GM18868 (cell line): ENCODE results near the gene SETBP1.

Experiments used
- ATAC-seq: cut with Tn5 transposase; IDR thresholded peaks from one replicate; pipeline ENCODE4 v1.9.1; 2021; ENCODE audit warnings: mild to moderate bottlenecking, moderate library complexity; ENCODE audit not compliant: unreplicated experiment

The SETBP1 gene

GRCh38 chr18:45100321-45101105 is 419.8 kb downstream of the SETBP1 start:
- ATAC-seq: no peak

GRCh38 chr18:45102126-45102525 is 421.4 kb downstream of the SETBP1 start:
- ATAC-seq: no peak

- ATAC-seq: peak; percentile 22
These were observed 422.2 kb downstream of the SETBP1 start for GRCh38 chr18:45102863-45103262.

DNA sequence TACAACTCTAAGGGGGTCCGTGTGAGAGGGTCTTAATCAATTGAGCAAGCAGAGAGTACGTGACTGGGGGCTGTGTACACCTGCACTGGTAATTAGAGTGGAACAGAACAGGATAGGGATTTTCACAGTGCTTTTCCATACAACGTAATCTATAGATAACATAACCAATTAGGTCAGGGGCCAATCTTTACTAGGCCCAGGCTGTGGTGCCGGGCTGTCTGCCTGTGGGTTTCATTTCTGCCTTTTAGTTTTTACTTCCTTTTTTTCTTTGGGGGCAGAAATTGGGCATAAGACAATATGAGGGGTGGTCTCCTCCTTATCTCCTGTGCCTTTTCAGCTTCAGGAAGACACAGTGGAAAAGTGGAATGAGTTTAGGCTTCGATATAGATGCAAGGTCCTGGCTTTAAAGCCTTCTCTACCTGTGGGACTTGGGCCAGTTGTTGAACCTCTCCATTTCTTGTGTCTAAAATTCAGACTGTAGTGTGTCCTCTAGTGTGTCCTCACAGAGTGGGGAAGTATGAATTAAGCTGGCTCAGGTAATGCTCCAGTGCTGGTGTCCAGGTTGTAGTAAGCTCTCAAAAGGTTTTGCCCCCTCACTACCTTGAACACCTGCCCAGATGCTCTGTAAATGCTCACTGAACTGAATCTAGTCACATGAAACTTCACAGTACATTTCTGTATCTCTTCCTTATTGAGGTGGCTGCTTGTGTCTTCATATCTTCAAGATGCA is 422.8 kb downstream of the SETBP1 start:
- ATAC-seq: peak; percentile 49

- ATAC-seq: peak; percentile 22
These were observed 423.3 kb downstream of the SETBP1 start for GRCh38 chr18:45104049-45104395.

- ATAC-seq: peak; percentile 80
These were observed 425.7 kb downstream of the SETBP1 start for GRCh38 chr18:45106331-45106774.

DNA sequence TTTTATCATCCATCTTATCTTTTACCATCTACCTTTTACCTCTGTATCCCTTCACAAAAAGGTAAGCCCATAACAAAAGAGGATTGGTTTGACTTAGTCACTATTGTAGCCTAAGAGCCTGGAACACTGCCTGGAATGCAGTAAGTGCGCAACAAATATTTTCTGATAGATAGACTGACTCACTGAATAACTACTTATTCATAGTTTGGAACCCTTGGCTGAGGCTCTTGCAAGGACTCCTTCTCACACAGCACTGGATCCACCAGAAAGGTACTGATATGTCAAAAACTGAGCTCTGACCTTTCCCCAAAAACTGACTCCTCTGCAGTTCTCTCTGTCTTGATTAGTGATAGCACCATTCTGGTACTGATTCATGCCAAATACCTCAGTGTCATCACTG is 426.7 kb downstream of the SETBP1 start:
- no peak for ATAC-seq

DNA sequence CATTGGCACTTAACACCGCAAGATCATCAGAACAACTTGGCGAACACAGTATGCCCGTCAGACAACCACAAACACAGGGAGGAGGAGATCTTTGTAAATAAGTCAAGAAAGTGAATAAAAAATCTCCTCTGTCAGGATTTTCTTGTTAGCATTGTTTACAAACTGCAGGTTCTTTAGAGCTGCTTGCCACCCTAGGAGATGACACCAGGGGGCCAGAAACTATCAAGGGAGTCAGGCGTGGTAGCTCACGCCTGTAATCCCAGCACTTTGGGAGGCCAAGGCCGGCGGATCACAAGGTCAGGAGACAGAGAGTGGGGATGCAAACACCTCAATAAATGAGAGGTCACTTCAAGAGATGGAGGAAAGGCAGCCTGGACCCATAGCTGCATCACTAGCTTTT is 428.1 kb downstream of the SETBP1 start:
- no peak for ATAC-seq

GRCh38 chr18:45109271-45109670 is 428.6 kb downstream of the SETBP1 start:
- ATAC-seq: no peak

- ATAC-seq: no peak
These were observed 429.0 kb downstream of the SETBP1 start for GRCh38 chr18:45109706-45110105.

- ATAC-seq: no peak
These were observed 430.2 kb downstream of the SETBP1 start for GRCh38 chr18:45110577-45111501.

DNA sequence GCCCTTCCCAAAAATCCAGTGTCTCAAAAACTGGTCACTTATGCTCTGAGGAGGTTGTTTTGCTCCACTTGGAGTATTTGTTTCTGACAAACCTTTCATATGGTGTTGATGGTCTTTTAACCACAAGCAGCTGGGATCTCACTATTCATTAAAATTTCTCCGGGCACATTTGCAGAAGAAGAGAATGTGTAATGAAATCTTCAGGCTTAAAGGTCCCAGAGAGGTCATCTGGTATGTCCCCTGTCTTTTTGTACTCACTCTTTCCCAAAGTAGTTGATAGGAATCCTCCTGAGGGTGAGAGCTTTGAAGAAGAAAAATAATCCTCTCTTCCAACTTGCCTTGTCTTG is 430.8 kb downstream of the SETBP1 start:
- no peak for ATAC-seq

- ATAC-seq: no peak
These were observed 432.0 kb downstream of the SETBP1 start for GRCh38 chr18:45112682-45113081.

DNA sequence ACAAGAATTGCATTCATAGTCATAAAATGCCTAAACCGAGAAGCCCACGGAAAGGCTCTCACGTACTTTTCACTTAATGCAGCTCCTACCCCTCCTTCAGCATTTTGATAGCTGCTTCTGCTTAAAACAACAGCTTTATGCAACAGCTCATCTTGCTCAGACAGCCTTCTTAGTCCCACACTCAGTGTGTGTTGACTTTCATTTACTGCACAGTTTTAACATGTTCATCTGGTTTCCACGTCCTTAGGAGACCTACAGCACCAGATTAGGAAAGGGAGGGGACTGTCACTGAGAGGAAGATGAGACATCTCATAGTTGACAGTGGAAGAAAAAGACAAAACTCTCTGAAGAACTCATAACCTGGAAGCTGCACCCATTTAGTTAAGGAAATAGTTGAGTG is 435.4 kb downstream of the SETBP1 start:
- no peak for ATAC-seq
